DND-41 (cell line): ENCODE data around the gene MMEL1.

ENCODE experiments used
- ATAC-seq: fragments of 200-7000 bp; cut with Tn5 transposase; 3 replicates; pipeline ENCODE4 v1.9.1; 2021; ENCODE audit warnings: low read depth; ENCODE audit not compliant: insufficient read depth
- DNase-seq: peaks from one replicate; pipeline ENCODE4 v3.0.0-alpha.2; 2020
- H2AFZ ChIP-seq: 2 replicates; pipeline ENCODE4 v1.6.0; 2012; ENCODE audit warnings: low read depth, low read length
- H3K27ac ChIP-seq: 2 replicates; pipeline ENCODE4 v1.5.1; 2012; ENCODE audit warnings: low read length, inconsistent platforms
- H3K27me3 ChIP-seq: fragments of 200-600 bp; sonication (generic); 2 replicates; pipeline ENCODE4 v1.6.0; 2012; ENCODE audit warnings: low read length, mild to moderate bottlenecking, inconsistent platforms; ENCODE audit not compliant: insufficient read depth, poor library complexity
- H3K36me3 ChIP-seq: 2 replicates; pipeline ENCODE4 v1.5.1; 2012; ENCODE audit warnings: low read length, inconsistent platforms; ENCODE audit not compliant: insufficient read depth
- H3K4me1 ChIP-seq: 2 replicates; pipeline ENCODE4 v1.5.1; 2012; ENCODE audit warnings: mild to moderate bottlenecking, low read length; ENCODE audit not compliant: insufficient read depth
- H3K4me2 ChIP-seq: 2 replicates; pipeline ENCODE4 v1.6.0; 2012; ENCODE audit warnings: mild to moderate bottlenecking, moderate library complexity, low read length, inconsistent platforms; ENCODE audit not compliant: insufficient read depth
- H3K4me3 ChIP-seq, 2 experiments: fragments of 200-600 bp in 1 of 2; shearing (Covaris generic) in 1 of 2; 2 replicates each; pipeline ENCODE4 v1.5.1; 2012 to 2016; ENCODE audit warnings: inconsistent platforms in 2 of 2, low read length in 2 of 2, mild to moderate bottlenecking in 2 of 2, low read depth in 1 of 2, moderate library complexity in 1 of 2
- H3K79me2 ChIP-seq: 2 replicates; pipeline ENCODE4 v1.6.0; 2012; ENCODE audit warnings: low read length, inconsistent platforms; ENCODE audit not compliant: insufficient read depth
- H3K9ac ChIP-seq: 2 replicates; pipeline ENCODE4 v1.6.0; 2012; ENCODE audit warnings: low read depth, mild to moderate bottlenecking, inconsistent platforms, low read length, moderate library complexity
- H3K9me3 ChIP-seq: 2 replicates; pipeline ENCODE4 v1.5.1; 2012; ENCODE audit warnings: low read length, moderate library complexity, mild to moderate bottlenecking, inconsistent platforms; ENCODE audit not compliant: insufficient read depth, severe bottlenecking
- H4K20me1 ChIP-seq: 2 replicates; pipeline ENCODE4 v1.6.0; 2012; ENCODE audit warnings: low read length; ENCODE audit not compliant: insufficient read depth
- EZH2 ChIP-seq: IDR thresholded peaks from 3 replicates; pipeline ENCODE4 v1.6.1; 2012; ENCODE audit warnings: borderline replicate concordance, low read depth, mild to moderate bottlenecking, moderate library complexity, low read length, inconsistent platforms; ENCODE audit not compliant: severe bottlenecking
- TF ChIP-seq, protein P1 (sequence below): IDR thresholded peaks from 2 replicates; pipeline ENCODE4 v1.5.1; 2012; ENCODE audit warnings: borderline replicate concordance, low read length, moderate library complexity, mild to moderate bottlenecking; ENCODE audit not compliant: poor library complexity, severe bottlenecking; ENCODE audit errors: extremely low read depth

MMEL1 gene

GRCh38 chr1:2629627-2630497 lies 3.0 kb downstream of the MMEL1 start:
- TF ChIP-seq, protein P1, sequence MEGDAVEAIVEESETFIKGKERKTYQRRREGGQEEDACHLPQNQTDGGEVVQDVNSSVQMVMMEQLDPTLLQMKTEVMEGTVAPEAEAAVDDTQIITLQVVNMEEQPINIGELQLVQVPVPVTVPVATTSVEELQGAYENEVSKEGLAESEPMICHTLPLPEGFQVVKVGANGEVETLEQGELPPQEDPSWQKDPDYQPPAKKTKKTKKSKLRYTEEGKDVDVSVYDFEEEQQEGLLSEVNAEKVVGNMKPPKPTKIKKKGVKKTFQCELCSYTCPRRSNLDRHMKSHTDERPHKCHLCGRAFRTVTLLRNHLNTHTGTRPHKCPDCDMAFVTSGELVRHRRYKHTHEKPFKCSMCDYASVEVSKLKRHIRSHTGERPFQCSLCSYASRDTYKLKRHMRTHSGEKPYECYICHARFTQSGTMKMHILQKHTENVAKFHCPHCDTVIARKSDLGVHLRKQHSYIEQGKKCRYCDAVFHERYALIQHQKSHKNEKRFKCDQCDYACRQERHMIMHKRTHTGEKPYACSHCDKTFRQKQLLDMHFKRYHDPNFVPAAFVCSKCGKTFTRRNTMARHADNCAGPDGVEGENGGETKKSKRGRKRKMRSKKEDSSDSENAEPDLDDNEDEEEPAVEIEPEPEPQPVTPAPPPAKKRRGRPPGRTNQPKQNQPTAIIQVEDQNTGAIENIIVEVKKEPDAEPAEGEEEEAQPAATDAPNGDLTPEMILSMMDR: no peak
- TF ChIP-seq EZH2: no peak
- Histone ChIP-seq H3K4me2 (no peak overlapping the region), H4K20me1 (no peaks in the 10 kb centered on the region), H3K36me3 (no peaks in the 10 kb centered on the region), H3K4me1 (no peaks in the 10 kb centered on the region), H3K4me3 (no peak overlapping the region), H3K27ac (no peak overlapping the region), H3K27me3 (no peaks in the 10 kb centered on the region), H3K9ac (no peak overlapping the region), H3K79me2 (no peaks in the 10 kb centered on the region), H3K9me3 (peaks cover 5% of the 10 kb centered on the region), H2AFZ (no peak overlapping the region)
- ATAC-seq (no peak), DNase-seq (no peak)

GRCh38 chr1:2628933-2629626 lies 3.7 kb downstream of the MMEL1 start:
- Histone ChIP-seq H3K79me2 (no peaks in the 10 kb centered on the region), H3K4me1 (no peaks in the 10 kb centered on the region), H3K4me2 (no peak overlapping the region), H4K20me1 (no peaks in the 10 kb centered on the region), H3K9ac (no peak overlapping the region), H3K36me3 (no peaks in the 10 kb centered on the region), H3K27me3 (no peaks in the 10 kb centered on the region), H2AFZ (no peak overlapping the region), H3K9me3 (peaks cover 5% of the 10 kb centered on the region), H3K27ac (no peak overlapping the region), H3K4me3 (no peak overlapping the region)
- ATAC-seq (no peak), DNase-seq (no peak)
- TF ChIP-seq, protein P1: no peak
- no peak for TF ChIP-seq EZH2

GRCh38 chr1:2628191-2628932 lies 4.5 kb downstream of the MMEL1 start:
- H4K20me1 ChIP-seq: no peaks in the 10 kb centered on the region
- no peak overlapping the region for H3K9ac ChIP-seq
- no peak overlapping the region for H3K4me2 ChIP-seq
- H3K9me3 ChIP-seq: peaks cover 5% of the 10 kb centered on the region
- H2AFZ ChIP-seq: no peak overlapping the region
- H3K36me3 ChIP-seq: no peaks in the 10 kb centered on the region
- DNase-seq (no peak), ATAC-seq (no peak)
- no peak overlapping the region for H3K4me3 ChIP-seq
- no peak overlapping the region for H3K27ac ChIP-seq
- H3K27me3 ChIP-seq: no peaks in the 10 kb centered on the region
- H3K79me2 ChIP-seq: no peaks in the 10 kb centered on the region
- TF ChIP-seq, protein P1: no peak
- no peak for TF ChIP-seq EZH2
- no peaks in the 10 kb centered on the region for H3K4me1 ChIP-seq
